ENCODE measurements around the gene LIPJ. TPM values are rescaled to one million over a fixed set of nuclear protein-coding genes. Genes with fewer than 3 reads are reported as not detected.

Gene LIPJ
- total and polyA plus RNA-seq, 4 experiments from 2014 or later = 0.19 to 0.32 TPM; not detected in 2

- H3K9me3 ChIP-seq (ENCODE audit: control insufficient read depth in 1 of 2, low read length in 2 of 2) = no peaks in the 10 kb centered on the region
- Mint-ChIP-seq H3K27ac (no peak overlapping the region), H3K9me3 (peaks cover 0 to 6% (median 0%) of the 10 kb centered on the region in 8 donors), H3K27me3 (no peaks in the 10 kb centered on the region), H3K36me3 (no peaks in the 10 kb centered on the region), H3K4me1 (no peaks in the 10 kb centered on the region), H3K4me3 (no peak overlapping the region)
- no peak for DNase-seq
- H3K27ac ChIP-seq (ENCODE audit: low read depth, low read length) = no peak overlapping the region
- intact Hi-C loops (cut with micrococcal nuclease) = no loop called here
- no peaks in the 10 kb centered on the region for H3K36me3 ChIP-seq (ENCODE audit: insufficient read depth, low read length)
- H3K4me1 ChIP-seq (ENCODE audit: insufficient read depth, low read length) = no peaks in the 10 kb centered on the region
- ChIA-PET CTCF (ENCODE audit: partially characterized antibody) (no interaction called here), POLR2A (ENCODE audit: partially characterized antibody) (no interaction called here)
- H3K4me3 ChIP-seq (ENCODE audit: low read length in 2 of 2) = no peak overlapping the region
- no peaks in the 10 kb centered on the region for H3K27me3 ChIP-seq (ENCODE audit: insufficient read depth, low read length)
These were observed 31.9 kb downstream of the LIPJ start for GRCh38 chr10:88618496-88618895.

GRCh38 chr10:88620441-88620840, 33.9 kb downstream of the LIPJ start:
- ChIA-PET CTCF (ENCODE audit: partially characterized antibody) (no interaction called here), POLR2A (ENCODE audit: partially characterized antibody) (no interaction called here)
- Histone ChIP-seq H3K27ac (ENCODE audit: low read depth, low read length) (no peak overlapping the region), H3K4me3 (ENCODE audit: low read length in 2 of 2) (no peak overlapping the region), H3K27me3 (ENCODE audit: insufficient read depth, low read length) (no peaks in the 10 kb centered on the region), H3K9me3 (ENCODE audit: control insufficient read depth in 1 of 2, low read length in 2 of 2) (no peaks in the 10 kb centered on the region), H3K4me1 (ENCODE audit: insufficient read depth, low read length) (no peaks in the 10 kb centered on the region), H3K36me3 (ENCODE audit: insufficient read depth, low read length) (no peaks in the 10 kb centered on the region)
- H3K4me3 Mint-ChIP-seq = no peak overlapping the region
- no peaks in the 10 kb centered on the region for H3K36me3 Mint-ChIP-seq
- H3K4me1 Mint-ChIP-seq = no peaks in the 10 kb centered on the region
- H3K9me3 Mint-ChIP-seq = peaks cover 0 to 6% (median 0%) of the 10 kb centered on the region in 8 donors
- DNase-seq = no peak
- intact Hi-C loops (cut with micrococcal nuclease) = no loop called here
- no peaks in the 10 kb centered on the region for H3K27me3 Mint-ChIP-seq
- H3K27ac Mint-ChIP-seq = no peak overlapping the region

- Histone ChIP-seq H3K4me3 (ENCODE audit: low read length in 2 of 2) (no peak overlapping the region), H3K9me3 (ENCODE audit: control insufficient read depth in 1 of 2, low read length in 2 of 2) (no peaks in the 10 kb centered on the region), H3K4me1 (ENCODE audit: insufficient read depth, low read length) (no peaks in the 10 kb centered on the region), H3K36me3 (ENCODE audit: insufficient read depth, low read length) (no peaks in the 10 kb centered on the region), H3K27ac (ENCODE audit: low read depth, low read length) (no peak overlapping the region), H3K27me3 (ENCODE audit: insufficient read depth, low read length) (no peaks in the 10 kb centered on the region)
- no peaks in the 10 kb centered on the region for H3K27me3 Mint-ChIP-seq
- H3K4me3 Mint-ChIP-seq = no peak overlapping the region
- H3K27ac Mint-ChIP-seq = no peak overlapping the region
- peaks cover 0 to 10% (median 4%) of the 10 kb centered on the region in 8 donors for H3K9me3 Mint-ChIP-seq
- ChIA-PET POLR2A (ENCODE audit: partially characterized antibody) (no interaction called here), CTCF (ENCODE audit: partially characterized antibody) (no interaction called here)
- no peak for DNase-seq
- H3K4me1 Mint-ChIP-seq = no peaks in the 10 kb centered on the region
- intact Hi-C loops (cut with micrococcal nuclease) = no loop called here
- H3K36me3 Mint-ChIP-seq = no peaks in the 10 kb centered on the region
These were observed 37.3 kb downstream of the LIPJ start for GRCh38 chr10:88623835-88624234.

GRCh38 chr10:88624840-88625239, 38.3 kb downstream of the LIPJ start:
- Mint-ChIP-seq H3K4me1 (no peaks in the 10 kb centered on the region), H3K27ac (no peak overlapping the region), H3K27me3 (no peaks in the 10 kb centered on the region), H3K4me3 (no peak overlapping the region), H3K9me3 (peaks cover 0 to 10% (median 4%) of the 10 kb centered on the region in 8 donors), H3K36me3 (no peaks in the 10 kb centered on the region)
- Histone ChIP-seq H3K27me3 (ENCODE audit: insufficient read depth, low read length) (no peaks in the 10 kb centered on the region), H3K36me3 (ENCODE audit: insufficient read depth, low read length) (no peaks in the 10 kb centered on the region), H3K4me3 (ENCODE audit: low read length in 2 of 2) (no peak overlapping the region), H3K27ac (ENCODE audit: low read depth, low read length) (no peak overlapping the region), H3K9me3 (ENCODE audit: control insufficient read depth in 1 of 2, low read length in 2 of 2) (no peaks in the 10 kb centered on the region), H3K4me1 (ENCODE audit: insufficient read depth, low read length) (no peaks in the 10 kb centered on the region)
- no peak for DNase-seq
- POLR2A ChIA-PET (ENCODE audit: partially characterized antibody) = no interaction called here
- CTCF ChIA-PET (ENCODE audit: partially characterized antibody) = interaction anchor here (0.6 kb wide), 1 partner anchor 422 kb away, joined by 3 read pairs; no protein-coding TSS in a partner anchor
- intact Hi-C loops (cut with micrococcal nuclease) = no loop called here

- no peak for DNase-seq
- Mint-ChIP-seq H3K9me3 (peaks cover 0 to 16% (median 5%) of the 10 kb centered on the region in 8 donors), H3K27ac (no peak overlapping the region), H3K36me3 (no peaks in the 10 kb centered on the region), H3K4me3 (no peak overlapping the region), H3K4me1 (no peaks in the 10 kb centered on the region), H3K27me3 (peaks cover 8 to 33% of the 10 kb centered on the region in 2 donors)
- H3K9me3 ChIP-seq (ENCODE audit: control insufficient read depth in 1 of 2, low read length in 2 of 2) = no peaks in the 10 kb centered on the region
- intact Hi-C loops (cut with micrococcal nuclease) = no loop called here
- no peak overlapping the region for H3K27ac ChIP-seq (ENCODE audit: low read depth, low read length)
- H3K27me3 ChIP-seq (ENCODE audit: insufficient read depth, low read length) = no peaks in the 10 kb centered on the region
- CTCF ChIA-PET (ENCODE audit: partially characterized antibody) = no interaction called here
- POLR2A ChIA-PET (ENCODE audit: partially characterized antibody) = no interaction called here
- H3K4me1 ChIP-seq (ENCODE audit: insufficient read depth, low read length) = no peaks in the 10 kb centered on the region
- no peaks in the 10 kb centered on the region for H3K36me3 ChIP-seq (ENCODE audit: insufficient read depth, low read length)
- no peak overlapping the region for H3K4me3 ChIP-seq (ENCODE audit: low read length in 2 of 2)
These were observed 53.6 kb downstream of the LIPJ start for GRCh38 chr10:88640186-88640585.

GRCh38 chr10:88642209-88642608, 55.6 kb downstream of the LIPJ start:
- Histone ChIP-seq H3K4me3 (ENCODE audit: low read length in 2 of 2) (no peak overlapping the region), H3K27me3 (ENCODE audit: insufficient read depth, low read length) (no peaks in the 10 kb centered on the region), H3K36me3 (ENCODE audit: insufficient read depth, low read length) (no peaks in the 10 kb centered on the region), H3K9me3 (ENCODE audit: control insufficient read depth in 1 of 2, low read length in 2 of 2) (no peaks in the 10 kb centered on the region), H3K4me1 (ENCODE audit: insufficient read depth, low read length) (no peaks in the 10 kb centered on the region), H3K27ac (ENCODE audit: low read depth, low read length) (no peak overlapping the region)
- intact Hi-C loops (cut with micrococcal nuclease) = no loop called here
- POLR2A ChIA-PET (ENCODE audit: partially characterized antibody) = no interaction called here
- Mint-ChIP-seq H3K27me3 (peaks cover 10 to 24% of the 10 kb centered on the region in 2 donors), H3K9me3 (peaks cover 0 to 13% (median 4%) of the 10 kb centered on the region in 8 donors), H3K27ac (no peak overlapping the region), H3K36me3 (no peaks in the 10 kb centered on the region), H3K4me1 (no peaks in the 10 kb centered on the region), H3K4me3 (no peak overlapping the region)
- CTCF ChIA-PET (ENCODE audit: partially characterized antibody) = no interaction called here
- DNase-seq = no peak

GRCh38 chr10:88642963-88643362, 56.4 kb downstream of the LIPJ start:
- H3K27ac ChIP-seq (ENCODE audit: low read depth, low read length) = no peak overlapping the region
- no peaks in the 10 kb centered on the region for H3K27me3 ChIP-seq (ENCODE audit: insufficient read depth, low read length)
- no peak for DNase-seq
- intact Hi-C loops (cut with micrococcal nuclease) = no loop called here
- CTCF ChIA-PET (ENCODE audit: partially characterized antibody) = no interaction called here
- no peaks in the 10 kb centered on the region for H3K36me3 Mint-ChIP-seq
- no peaks in the 10 kb centered on the region for H3K36me3 ChIP-seq (ENCODE audit: insufficient read depth, low read length)
- H3K4me3 ChIP-seq (ENCODE audit: low read length in 2 of 2) = no peak overlapping the region
- H3K4me1 ChIP-seq (ENCODE audit: insufficient read depth, low read length) = no peaks in the 10 kb centered on the region
- H3K9me3 ChIP-seq (ENCODE audit: control insufficient read depth in 1 of 2, low read length in 2 of 2) = no peaks in the 10 kb centered on the region
- no peaks in the 10 kb centered on the region for H3K4me1 Mint-ChIP-seq
- H3K27ac Mint-ChIP-seq = no peak overlapping the region
- H3K9me3 Mint-ChIP-seq = peaks cover 0 to 8% (median 3%) of the 10 kb centered on the region in 8 donors
- POLR2A ChIA-PET (ENCODE audit: partially characterized antibody) = no interaction called here
- peaks cover 8 to 20% of the 10 kb centered on the region in 2 donors for H3K27me3 Mint-ChIP-seq
- H3K4me3 Mint-ChIP-seq = no peak overlapping the region

GRCh38 chr10:88647061-88647615, 60.6 kb downstream of the LIPJ start:
- CTCF ChIA-PET (ENCODE audit: partially characterized antibody) = no interaction called here
- H3K27me3 Mint-ChIP-seq = peaks cover 4 to 6% of the 10 kb centered on the region in 2 donors
- Histone ChIP-seq H3K27me3 (ENCODE audit: insufficient read depth, low read length) (no peaks in the 10 kb centered on the region), H3K9me3 (ENCODE audit: control insufficient read depth in 1 of 2, low read length in 2 of 2) (no peaks in the 10 kb centered on the region), H3K27ac (ENCODE audit: low read depth, low read length) (no peak overlapping the region), H3K4me1 (ENCODE audit: insufficient read depth, low read length) (no peaks in the 10 kb centered on the region), H3K36me3 (ENCODE audit: insufficient read depth, low read length) (no peaks in the 10 kb centered on the region), H3K4me3 (ENCODE audit: low read length in 2 of 2) (no peak overlapping the region)
- peaks cover 0 to 2% (median 0%) of the 10 kb centered on the region in 8 donors for H3K9me3 Mint-ChIP-seq
- H3K4me3 Mint-ChIP-seq = no peak overlapping the region
- intact Hi-C loops (cut with micrococcal nuclease) = no loop called here
- DNase-seq = no peak
- no peaks in the 10 kb centered on the region for H3K36me3 Mint-ChIP-seq
- H3K4me1 Mint-ChIP-seq = no peaks in the 10 kb centered on the region
- POLR2A ChIA-PET (ENCODE audit: partially characterized antibody) = no interaction called here
- no peak overlapping the region for H3K27ac Mint-ChIP-seq
